AG04449 (cell line): ENCODE measurements around the gene CNOT4.
"Not testable (repeated sequence)": the region's sequence is repeated elsewhere in the genome, so short reads cannot be mapped to it uniquely, and the experiment has no call there.

Experiments
- CTCF ChIA-PET: fragments of 350-600 bp; formaldehyde crosslinking; extraction: SDS; loops from one replicate; lab custom pipeline; 2021; ENCODE audit warnings: antibody characterized with exemption; lab: Yijun Ruan, JAX
- POLR2A ChIA-PET: fragments of 400-600, 350-600 bp; formaldehyde crosslinking; extraction: SDS; loops from one replicate; lab custom pipeline; 2020; ENCODE audit warnings: antibody characterized with exemption, inconsistent platforms; lab: Yijun Ruan, JAX
- DNase-seq: peaks from one replicate; pipeline ENCODE4 v3.0.0-alpha.2; 2010; ENCODE audit warnings: low read depth, low spot score
- H3K4me3 ChIP-seq: 2 replicates; pipeline ENCODE4 v1.5.1; 2011; ENCODE audit warnings: low read depth, mild to moderate bottlenecking, control low read depth, low read length
- CTCF ChIP-seq: IDR thresholded peaks from one replicate; pipeline ENCODE4 v1.5.1; 2011; ENCODE audit warnings: mild to moderate bottlenecking, moderate library complexity, low read length, control low read depth, inconsistent platforms; ENCODE audit not compliant: insufficient read depth; ENCODE audit errors: missing control alignments

CNOT4 gene

GRCh38 chr7:135361788-135362187 lies 148.1 kb downstream of the CNOT4 start:
- ChIA-PET CTCF (interaction anchor here (0.6 to 2.0 kb wide), 2 partner anchors 52 to 81 kb away, joined by 4 to 6 read pairs; no protein-coding TSS in a partner anchor), POLR2A (no interaction called here)
- no peak for DNase-seq
- TF ChIP-seq CTCF: no peak
- no peak overlapping the region for H3K4me3 ChIP-seq

GRCh38 chr7:135359615-135360014 lies 150.3 kb downstream of the CNOT4 start:
- POLR2A ChIA-PET: no interaction called here

GRCh38 chr7:135355377-135356048 lies 154.4 kb downstream of the CNOT4 start:
- H3K4me3 ChIP-seq: no peak overlapping the region
- ChIA-PET POLR2A (no interaction called here), CTCF (interaction anchor here (1.3 to 2.4 kb wide), 2 partner anchors 17 to 81 kb away, joined by 3 to 6 read pairs; no protein-coding TSS in a partner anchor)
- no peak for TF ChIP-seq CTCF
- DNase-seq: no peak

More at GRCh38 chr7:135359615-135360014, 150.3 kb downstream of the CNOT4 start:
- DNase-seq: no peak
- no peak overlapping the region for H3K4me3 ChIP-seq
- CTCF ChIA-PET: interaction anchor here (1.1 to 1.2 kb wide), 2 partner anchors 79 to 141 kb away, joined by 3 to 5 read pairs; no protein-coding TSS in a partner anchor
- TF ChIP-seq CTCF: no peak

- ChIA-PET CTCF (no interaction called here), POLR2A (no interaction called here)
- no peak for TF ChIP-seq CTCF
- H3K4me3 ChIP-seq: no peak overlapping the region
- no peak for DNase-seq
Observed at GRCh38 chr7:135353832-135354231, 156.1 kb downstream of the CNOT4 start.

GRCh38 chr7:135352285-135352684 lies 157.6 kb downstream of the CNOT4 start:
- no peak for TF ChIP-seq CTCF
- DNase-seq: no peak
- CTCF ChIA-PET: interaction anchor here (0.8 to 1.8 kb wide), 2 partner anchors 11 to 34 kb away, joined by 3 to 5 read pairs; no protein-coding TSS in a partner anchor
- POLR2A ChIA-PET: no interaction called here
- H3K4me3 ChIP-seq: no peak overlapping the region

GRCh38 chr7:135351070-135351469 lies 158.8 kb downstream of the CNOT4 start:
- POLR2A ChIA-PET, CTCF ChIA-PET, DNase-seq, H3K4me3 ChIP-seq: not testable (repeated sequence)
